GM18508 (cell line): Measurements from ENCODE around the gene DNAJB8.

Source experiments
- ATAC-seq: cut with Tn5 transposase; IDR thresholded peaks from one replicate; pipeline ENCODE4 v1.9.1; 2021; ENCODE audit warnings: moderate number of reproducible peaks; ENCODE audit not compliant: insufficient read depth, unreplicated experiment

The DNAJB8 gene

DNA sequence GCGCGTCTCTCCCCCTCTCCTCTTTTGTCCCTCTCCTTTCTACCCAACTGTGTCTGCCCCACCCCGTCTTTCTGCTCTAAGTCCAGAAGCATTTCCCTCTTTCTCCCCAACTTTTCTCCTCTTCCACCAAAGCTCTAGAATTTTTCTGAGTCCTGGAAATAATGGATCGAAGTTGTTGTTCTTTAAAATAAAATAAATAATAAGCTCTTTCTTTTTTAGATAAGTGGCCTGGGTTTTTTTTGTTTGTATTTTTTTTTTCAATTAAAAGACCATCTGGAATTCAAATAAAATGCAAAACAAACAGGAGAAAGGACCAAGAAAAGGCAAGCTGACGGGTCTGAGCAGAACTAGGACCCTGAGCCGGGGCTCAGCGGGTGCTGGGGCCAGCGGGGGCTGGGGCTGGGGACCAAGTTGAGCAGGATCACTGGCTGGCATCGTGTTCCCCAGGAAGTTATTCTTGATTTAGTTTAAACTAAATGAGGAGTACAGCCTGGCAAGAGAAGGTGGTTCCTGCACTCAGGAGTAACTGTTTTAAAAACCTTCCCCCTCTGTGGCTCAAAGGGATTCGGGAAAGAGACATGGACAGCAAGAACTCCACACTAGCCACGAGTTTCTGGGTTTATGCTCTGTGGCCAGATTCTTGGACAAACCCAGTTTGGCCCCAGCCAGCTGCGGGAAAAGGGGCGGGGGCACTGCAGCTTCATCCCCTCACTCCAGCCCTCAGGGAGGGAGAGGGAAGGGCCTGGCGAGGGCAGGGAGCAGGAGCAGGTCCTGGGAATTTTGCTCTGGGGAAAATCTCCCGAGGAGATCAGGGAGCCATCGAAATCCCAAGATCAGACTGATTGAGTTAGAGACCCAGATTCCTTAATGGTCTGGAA lies 18.0 kb upstream of the DNAJB8 start:
- ATAC-seq, result no peak

GRCh38 chr3:128483657-128484403 lies 17.1 kb upstream of the DNAJB8 start:
- ATAC-seq, result no peak

GRCh38 chr3:128482666-128483656 lies 16.3 kb upstream of the DNAJB8 start:
- ATAC-seq, result no peak

- no peak for ATAC-seq
These were observed 15.5 kb upstream of the DNAJB8 start for GRCh38 chr3:128482175-128482574.

- no peak for ATAC-seq
These were observed 14.8 kb upstream of the DNAJB8 start for GRCh38 chr3:128481438-128481942.

- no peak for ATAC-seq
These were observed 14.2 kb upstream of the DNAJB8 start for GRCh38 chr3:128480717-128481437.

- no peak for ATAC-seq
These were observed 13.6 kb upstream of the DNAJB8 start for GRCh38 chr3:128480278-128480677.

DNA sequence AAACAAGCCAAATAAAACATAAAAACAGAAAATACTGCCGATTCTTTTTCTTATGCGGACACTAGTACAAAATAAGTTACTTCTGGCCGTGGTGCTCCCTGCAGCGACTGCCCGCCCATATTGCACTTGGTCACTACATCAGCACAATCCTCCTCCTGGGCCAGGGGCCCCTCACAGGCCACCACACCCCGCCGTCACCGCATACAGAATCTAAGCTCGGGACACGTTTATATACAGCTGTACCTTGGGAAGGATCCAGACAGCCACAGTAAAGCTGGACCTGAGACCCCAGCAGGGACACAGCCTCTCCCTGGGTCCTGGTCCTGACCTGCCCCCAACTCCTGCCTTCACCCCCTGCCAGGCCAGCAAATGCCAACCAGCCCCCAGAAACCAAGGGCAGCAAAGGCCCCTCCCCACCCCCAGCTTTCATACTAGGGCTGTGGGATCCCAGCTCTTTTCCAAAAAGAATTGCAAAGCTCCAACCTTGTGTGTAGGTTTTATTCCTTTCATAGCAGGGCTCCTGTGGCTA lies 12.9 kb upstream of the DNAJB8 start:
- ATAC-seq, result no peak

DNA sequence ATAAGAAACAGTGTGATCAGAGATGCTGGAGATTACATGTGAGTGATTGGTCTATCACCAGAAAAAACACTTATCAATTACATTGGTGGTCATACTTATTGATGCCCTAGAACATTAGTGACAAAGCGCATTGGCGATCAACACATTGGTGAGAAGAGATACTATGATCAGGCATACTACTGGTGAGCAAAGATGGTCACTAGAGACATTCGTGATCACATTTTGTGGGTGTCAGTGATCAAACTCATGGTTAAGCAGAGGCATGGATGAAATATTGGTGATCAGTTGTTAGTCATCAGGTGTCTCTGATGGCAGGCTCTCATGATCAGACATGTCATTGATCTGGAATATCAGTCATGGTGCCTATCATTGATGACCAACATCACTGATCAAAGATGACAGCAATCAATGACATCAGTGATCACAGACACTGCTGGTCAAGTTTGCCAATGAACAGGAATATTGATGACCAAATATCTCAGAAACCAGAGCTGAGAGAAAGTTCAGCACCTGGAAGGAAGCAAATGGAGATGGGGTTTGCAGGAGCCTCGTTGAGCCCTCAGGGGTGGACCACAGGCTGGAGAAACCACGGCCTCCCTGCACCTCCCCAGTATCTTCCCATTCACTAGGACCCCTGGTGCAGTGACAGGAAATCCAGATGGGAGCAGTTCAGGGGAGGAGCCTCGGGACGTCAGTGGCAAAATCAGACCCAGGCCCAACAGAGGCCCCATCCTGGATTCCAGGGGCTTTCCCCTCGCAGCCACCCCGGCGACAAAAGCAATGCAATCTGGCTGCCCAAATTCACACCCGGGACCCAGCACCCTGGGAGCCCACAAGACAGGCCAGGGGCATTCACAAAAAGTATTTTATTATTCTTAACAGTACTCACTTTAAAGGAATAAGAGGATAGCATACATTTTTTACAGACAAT lies 12.2 kb upstream of the DNAJB8 start:
- ATAC-seq, result no peak

DNA sequence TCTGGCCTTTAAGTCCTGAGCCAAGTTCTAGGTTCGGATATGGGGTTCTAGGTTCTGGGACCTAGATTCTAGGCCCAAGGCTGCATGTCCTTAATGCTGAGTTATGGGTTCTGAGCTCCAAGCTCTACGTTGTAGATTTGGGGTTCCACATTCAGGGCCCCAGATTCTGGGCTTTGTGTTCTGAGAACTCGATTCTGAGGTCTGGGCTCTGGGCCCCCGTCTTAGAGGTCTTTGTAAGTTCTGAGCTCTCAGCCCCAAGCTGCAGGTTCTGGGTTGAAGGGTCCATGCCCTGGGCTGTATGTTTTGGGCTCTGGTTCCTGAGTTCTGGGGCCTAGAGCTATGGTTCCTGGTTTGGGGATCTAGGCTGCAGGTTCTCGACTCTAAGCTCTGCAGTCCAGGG lies 10.0 kb upstream of the DNAJB8 start:
- no peak for ATAC-seq

DNA sequence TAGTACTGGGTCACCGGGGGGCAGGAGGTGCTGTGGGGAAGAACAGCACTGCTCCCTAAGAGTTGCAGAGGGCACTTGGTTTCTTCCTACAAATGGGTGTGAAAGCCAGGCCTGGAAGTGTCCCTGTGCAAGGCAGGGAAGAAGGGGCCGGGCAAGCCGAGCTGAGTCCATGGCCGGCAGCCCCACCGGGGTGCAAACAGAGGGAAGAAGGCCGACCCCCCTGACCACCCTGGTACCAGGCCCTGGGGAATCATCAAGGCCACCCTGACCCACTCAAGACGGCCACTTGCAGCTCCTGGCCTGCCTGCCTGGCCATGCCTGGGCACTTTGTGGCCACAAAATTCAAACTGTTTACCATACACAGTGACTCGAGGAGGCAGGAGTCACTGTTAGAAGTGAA lies 8.7 kb upstream of the DNAJB8 start:
- no peak for ATAC-seq

DNA sequence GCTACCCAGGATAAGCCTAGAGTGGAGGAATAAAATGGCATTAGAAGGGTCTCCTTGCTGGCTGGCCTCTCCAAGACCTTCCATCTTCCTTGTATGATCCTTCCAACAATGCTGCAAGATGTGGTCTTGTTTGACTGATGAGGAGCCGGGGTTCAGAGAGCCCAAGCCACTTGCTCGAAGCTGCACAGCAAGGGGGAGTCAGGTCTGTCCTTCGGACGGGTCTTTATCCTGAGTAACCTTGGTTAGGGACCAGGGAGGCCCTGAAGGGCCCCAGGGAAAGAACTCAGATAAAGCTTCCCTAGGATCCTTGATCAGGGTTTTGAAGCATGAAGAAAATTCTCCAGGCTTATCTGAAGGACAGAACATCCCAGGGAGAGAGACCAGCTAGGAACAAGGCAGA lies 7.0 kb upstream of the DNAJB8 start:
- no peak for ATAC-seq

GRCh38 chr3:128473180-128473519 lies 6.5 kb upstream of the DNAJB8 start:
- no peak for ATAC-seq

DNA sequence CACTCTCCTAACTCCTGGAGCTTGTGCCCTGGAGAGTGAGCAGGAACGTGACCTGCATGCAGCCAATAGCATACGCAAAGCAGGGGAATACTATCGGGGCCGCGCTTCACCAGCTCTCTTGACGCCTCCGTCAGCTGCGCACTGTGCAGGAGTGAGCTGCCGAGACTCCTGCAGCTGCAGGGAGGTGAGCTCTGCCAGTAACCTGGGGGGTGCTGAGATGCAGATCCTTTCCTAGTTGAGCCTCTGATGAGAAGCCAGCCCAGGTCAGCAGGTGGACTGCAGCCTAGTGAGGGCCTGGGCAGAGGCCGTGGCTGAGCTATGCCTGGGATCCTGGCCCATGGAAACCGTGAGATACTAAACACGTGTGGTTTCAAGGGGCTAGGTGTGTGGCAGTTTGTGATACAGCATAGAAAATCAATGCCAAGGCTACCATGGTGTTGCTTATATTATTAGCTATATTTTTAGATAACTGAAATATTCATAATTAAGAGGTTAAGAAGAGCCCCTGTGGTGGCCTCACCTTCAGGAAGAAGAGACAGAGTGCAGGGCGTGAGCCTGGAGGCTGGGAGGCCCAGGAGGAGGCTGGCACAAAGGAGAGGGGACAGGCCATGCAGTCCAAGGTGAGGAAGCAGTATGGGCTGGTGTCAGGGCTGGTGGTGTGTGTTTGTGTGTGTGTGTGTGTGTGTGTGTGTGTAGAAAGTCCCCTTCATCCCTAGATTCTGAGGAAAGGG lies 5.9 kb upstream of the DNAJB8 start:
- ATAC-seq, result no peak

DNA sequence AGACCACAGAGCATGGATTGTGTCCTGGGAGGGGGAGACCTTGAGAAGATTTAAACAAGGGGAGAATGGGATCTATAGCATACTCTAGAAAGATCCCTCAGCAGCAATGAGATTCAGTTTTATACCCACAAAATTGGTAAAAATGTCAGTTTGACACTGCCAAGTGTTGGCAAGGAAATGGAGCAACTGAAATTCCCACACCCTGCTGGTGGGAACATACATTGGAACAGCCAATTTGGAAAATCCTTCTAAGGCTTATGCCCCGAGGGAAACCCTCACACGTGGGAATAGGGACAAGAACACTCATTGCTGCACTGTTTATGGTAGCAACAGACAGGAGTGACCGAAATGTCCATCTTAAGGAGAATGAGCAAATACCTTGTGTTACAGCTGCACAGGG lies 5.0 kb upstream of the DNAJB8 start:
- no peak for ATAC-seq

DNA sequence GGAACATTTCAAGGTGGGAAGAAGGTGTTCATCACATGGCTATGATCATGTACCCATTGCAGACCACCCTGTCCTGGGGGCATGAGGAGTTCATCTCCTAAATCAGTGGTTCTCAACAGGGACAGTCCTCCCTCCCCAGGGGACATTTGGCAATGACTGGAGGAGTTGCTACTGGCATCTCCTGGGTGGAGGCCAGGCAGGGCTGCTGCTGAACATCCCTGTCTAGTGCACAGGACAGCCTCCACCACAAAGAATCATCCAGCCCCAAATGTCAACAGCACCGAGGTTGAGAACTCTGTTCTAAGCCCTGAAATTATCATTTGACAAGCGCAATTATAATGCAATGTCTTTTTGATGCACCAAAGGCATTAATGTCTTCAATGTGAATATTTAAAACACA lies 4.4 kb upstream of the DNAJB8 start:
- no peak for ATAC-seq

DNA sequence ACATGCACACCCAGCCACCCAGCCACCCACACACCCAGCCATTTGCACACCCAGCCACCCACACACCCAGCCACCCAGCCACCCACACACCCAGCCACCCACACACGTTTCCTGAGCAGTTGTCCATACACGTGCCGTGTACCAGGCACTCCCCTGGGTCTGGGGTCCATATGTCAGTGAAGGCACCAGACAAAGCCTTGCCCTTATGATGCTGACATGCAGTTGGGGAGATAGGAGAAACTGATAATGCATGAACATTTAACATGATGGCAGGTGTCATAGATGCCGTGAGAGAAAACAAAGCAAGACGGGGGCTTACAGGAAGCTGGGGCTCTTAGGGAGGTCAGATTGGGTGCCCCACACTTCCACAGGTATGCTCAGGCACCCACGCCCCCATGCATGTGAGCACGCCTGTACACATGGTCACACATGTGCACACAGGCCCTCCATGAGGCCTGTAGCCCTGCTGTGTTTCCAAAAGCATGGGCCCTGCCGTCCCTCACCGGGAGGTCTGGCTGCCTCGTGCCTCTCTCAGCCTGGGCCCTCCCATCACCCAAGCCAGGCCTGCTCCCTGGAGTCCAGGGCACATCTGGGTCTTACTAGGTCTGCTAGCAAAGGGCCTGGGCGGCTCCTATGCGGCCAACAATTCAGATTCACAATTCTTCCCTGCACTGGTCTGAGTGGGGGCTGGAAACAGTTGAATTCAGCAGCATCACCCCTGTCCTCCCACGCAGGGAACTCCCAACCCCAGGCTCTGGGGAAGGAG lies 3.6 kb upstream of the DNAJB8 start:
- ATAC-seq, result no peak
